HG03045 (cell line): Measurements from ENCODE around the gene HEXD.
A peak's percentile ranks its signal among the peaks of the same experiment; 100 is the strongest.
"Not testable (repeated sequence)": the region's sequence is repeated elsewhere in the genome, so short reads cannot be mapped to it uniquely, and the experiment has no call there.

Experiments
- ATAC-seq: cut with Tn5 transposase; IDR thresholded peaks from one replicate; pipeline ENCODE4 v1.9.1; 2021; ENCODE audit warnings: mild to moderate bottlenecking, moderate library complexity; ENCODE audit not compliant: unreplicated experiment

HEXD gene

DNA sequence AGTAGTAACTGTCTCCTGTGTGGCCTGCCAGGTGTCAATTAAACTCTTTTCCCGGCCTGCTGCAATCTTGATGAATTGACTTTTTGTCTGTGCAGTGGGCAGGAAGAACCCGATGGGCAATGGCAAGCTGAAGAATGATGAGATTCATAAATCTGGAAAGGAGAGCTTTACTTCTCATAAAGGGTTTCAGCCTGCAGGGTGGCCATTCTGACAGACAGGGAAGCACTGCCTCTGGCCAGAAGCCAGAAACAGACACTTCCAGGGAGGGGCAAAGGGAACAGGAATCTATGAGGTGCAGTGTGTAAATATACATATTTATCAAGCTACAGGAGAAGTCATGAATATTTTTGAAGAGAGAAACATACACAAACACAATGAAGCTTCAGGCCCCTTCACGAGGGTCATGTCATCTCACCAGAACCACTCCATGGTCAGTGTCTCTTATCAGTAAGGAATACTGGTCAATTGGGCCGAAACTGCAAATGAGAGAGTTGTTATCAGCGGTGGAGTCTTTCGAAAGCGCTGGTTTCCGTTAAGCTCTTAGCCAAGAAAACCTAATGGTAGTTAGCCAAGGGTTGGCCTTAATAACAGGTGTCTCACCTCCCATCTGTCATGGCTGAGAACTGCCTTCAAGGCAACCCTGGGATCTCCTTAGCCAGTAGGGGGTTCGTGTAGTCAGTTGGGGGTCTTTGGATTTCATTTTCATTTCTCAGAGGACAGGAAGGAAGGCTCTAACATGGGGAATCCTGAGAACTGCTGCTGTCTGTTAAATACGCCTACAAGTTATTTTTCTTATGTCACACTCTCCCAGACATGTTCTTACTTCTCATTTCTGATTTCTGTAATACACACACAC lies 39.2 kb downstream of the HEXD start:
- ATAC-seq = no peak

DNA sequence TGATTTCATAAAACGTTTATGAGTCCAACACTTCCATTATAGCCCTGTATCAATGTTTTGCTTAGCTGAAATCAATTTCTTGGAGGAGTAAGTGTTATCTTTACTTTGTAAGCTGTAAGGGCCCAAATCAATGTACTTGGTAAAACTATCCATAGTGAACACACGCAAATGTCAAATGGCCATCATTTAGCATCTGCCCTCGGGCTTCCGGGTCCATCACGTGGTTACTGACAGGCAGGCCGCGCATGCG lies 39.7 kb downstream of the HEXD start:
- no peak for ATAC-seq

DNA sequence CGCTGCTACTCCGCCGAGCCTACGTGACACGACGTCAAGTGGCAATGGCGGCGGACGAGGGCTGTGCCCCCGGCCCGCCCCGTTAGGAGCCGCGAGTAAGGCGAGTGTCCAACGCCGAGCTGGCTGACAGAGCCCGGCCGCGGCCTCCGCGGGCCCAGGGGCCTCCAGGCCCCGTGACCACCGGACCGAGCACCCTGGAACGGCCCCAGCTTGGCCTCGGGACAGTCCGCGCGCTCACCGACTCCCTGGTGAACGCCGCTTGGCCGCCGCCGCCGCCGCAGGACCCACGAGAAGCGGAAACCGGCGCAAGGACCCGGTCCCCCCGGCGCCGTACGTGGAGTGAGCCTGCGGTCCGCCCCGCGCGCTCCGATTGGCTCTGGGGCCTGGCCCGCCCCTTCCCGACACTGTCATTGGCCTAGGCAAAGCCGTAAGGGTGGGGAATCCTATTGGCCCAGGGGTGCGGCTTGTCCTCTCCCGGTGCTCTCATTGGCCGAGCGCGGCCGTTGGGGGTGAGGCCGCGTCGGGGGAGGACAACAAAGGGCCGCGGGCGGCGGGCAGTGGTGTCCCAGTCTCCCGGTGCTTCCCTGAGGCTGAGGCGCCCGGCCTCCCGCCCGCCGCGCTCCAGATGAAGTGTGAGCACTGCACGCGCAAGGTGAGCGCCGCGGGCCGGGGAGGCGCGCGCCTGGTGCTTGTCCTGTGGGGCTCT lies 40.2 kb downstream of the HEXD start, which contains the start of gene NARF:
NARF (plus strand) TSS at position 563 of the 706 bp plus-strand sequence; CDS start at position 626, 63 bp downstream.
- ATAC-seq = peak; percentile 94

DNA sequence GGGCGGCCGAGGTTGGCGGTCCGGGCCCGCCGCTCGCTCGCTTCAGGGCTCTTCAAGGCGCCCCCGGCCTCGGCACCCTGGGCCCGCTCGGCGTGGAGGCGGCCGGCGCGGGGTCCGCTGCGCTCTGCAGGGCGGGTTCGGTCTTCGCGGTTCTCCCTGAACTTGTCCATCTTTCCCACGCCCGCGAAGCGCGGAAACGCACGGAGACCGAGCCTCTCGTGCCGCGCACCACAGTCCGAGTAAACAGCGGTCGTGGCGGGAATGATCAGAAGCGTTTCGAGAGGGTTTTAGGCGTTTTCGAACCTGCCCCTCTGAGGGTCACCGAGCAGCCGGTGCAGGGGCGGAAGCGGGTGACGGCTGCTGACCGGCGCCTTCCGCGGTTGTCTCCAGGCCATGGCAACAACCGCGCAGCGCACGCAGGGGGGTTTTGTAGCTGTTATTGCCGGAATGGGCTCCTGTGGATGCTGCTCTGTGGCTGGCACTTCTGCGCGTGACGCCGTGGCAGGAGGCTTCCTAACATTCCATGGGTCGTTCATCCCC lies 40.8 kb downstream of the HEXD start:
- peak; percentile 3 for ATAC-seq

DNA sequence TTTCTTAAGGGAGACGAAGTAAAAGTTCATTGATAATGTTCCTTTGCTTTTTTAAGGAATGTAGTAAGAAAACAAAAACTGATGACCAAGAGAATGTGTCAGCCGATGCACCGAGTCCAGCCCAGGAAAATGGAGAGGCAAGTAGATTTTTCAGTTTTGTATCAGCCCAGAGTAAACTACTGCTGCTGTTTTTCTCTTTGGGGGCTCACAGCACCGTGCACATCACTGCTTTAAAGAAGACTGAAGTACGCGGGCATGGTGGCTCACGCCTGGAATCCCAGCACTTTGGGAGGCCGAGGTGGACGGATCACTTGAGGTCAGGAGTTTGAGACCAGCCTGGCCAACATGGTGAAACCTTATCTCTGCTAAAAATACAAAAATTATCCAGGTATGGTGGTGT lies 41.8 kb downstream of the HEXD start:
- not testable (repeated sequence) for ATAC-seq

DNA sequence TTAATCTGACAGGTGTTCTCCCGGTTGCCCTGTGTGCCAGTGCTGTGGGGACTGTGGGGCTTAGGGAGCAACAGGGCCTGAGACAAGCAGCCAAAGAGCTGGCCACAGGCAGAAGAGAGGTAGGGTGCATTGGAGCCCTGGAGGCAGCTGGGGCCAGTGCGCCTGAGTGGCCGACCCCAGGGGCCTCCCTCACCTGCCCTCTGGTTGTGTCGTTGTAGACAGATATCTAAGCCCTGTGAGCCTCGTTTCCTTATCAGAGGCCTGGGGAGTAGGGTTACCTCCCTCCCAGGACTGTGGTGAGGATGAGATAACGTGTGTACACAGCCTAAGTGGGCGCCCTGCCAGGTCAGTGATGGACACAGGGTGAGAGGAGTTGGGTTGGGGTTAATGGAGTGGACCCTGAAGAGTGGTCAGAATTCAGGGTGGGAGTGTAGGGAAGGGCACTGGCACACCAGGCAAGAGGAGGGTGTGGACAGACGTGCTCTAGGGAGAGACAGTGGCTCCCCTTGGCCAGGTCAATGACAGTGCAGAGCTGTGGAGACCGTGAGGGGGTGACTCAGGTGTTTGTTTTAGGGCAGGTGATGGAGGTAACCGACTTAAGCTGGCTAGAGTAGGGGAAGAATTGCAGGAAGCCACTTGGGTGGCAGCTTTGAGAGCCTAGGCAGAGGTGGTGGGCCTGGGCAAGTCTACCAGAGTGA lies 43.8 kb downstream of the HEXD start:
- ATAC-seq = no peak

DNA sequence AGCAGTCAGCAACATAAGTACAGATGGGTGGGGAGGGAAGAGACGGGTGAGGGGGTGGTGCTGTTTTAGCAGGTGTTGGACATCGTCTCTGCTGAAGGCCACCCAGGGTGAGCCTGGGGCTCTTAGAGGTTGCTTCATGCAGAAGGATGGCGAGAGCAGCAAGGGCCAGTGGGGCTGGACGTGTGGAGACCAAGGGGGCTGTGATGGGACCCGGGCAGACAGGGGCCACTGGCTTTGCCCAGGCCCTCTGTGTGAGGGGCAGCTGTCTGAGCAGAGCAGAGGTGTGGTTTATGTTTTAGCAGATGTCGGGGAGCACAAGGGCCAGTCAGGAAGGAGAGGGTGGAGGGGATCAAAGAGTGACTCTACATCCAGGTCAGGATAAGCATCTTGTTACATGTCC lies 45.2 kb downstream of the HEXD start:
- ATAC-seq = no peak

GRCh38 chr17:82463925-82464566 lies 45.9 kb downstream of the HEXD start:
- no peak for ATAC-seq

GRCh38 chr17:82464567-82464929 lies 46.4 kb downstream of the HEXD start:
- no peak for ATAC-seq

- no peak for ATAC-seq
Measured at GRCh38 chr17:82465023-82465603, 47.0 kb downstream of the HEXD start.

GRCh38 chr17:82468692-82469091 lies 50.5 kb downstream of the HEXD start:
- ATAC-seq = no peak

DNA sequence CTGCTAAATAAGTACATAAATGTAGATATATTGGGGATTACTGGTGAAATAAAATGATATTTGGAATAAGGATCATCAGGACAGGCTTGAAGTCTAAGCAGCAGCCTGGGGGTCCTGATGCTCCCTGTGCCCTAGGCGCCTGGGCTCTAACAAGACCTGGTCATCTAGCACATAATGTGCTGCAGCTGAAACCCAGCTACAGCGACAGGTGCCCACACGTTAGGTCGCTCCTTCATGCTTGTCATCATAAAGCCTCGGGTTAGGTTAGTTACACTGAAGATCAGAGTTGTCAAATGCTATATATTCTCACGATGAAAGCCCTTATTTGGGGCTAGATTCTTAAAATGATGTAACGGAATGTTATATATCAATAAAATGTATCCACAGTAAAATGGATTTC lies 51.9 kb downstream of the HEXD start:
- ATAC-seq = no peak

- no peak for ATAC-seq
Measured at GRCh38 chr17:82474223-82475010, 56.3 kb downstream of the HEXD start.

- ATAC-seq = no peak
Measured at GRCh38 chr17:82475458-82475857, 57.3 kb downstream of the HEXD start.

- ATAC-seq = no peak
Measured at GRCh38 chr17:82477934-82478333, 59.8 kb downstream of the HEXD start.

- ATAC-seq = no peak
Measured at GRCh38 chr17:82479602-82480001, 61.5 kb downstream of the HEXD start.

DNA sequence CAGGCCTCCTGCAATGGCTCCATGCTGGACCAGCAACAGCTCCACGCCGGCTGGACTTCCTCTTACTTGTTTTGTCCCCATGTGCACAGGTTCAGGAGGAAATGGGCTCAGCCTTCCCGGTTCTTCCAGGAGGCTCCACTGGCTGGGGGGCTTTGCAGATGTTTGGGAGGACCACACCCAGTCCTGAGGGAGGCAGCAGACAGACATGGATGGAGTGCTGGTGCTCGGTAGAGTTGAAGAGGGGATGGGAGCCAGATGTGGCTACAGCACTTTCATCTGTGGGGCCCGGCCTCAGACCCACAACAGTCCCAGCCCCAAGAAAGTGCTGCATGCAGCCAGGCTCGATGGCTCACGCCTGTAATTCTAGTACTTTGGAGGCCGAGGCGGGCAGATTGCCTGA lies 62.2 kb downstream of the HEXD start:
- ATAC-seq = no peak

GRCh38 chr17:82483204-82483660 lies 65.1 kb downstream of the HEXD start:
- ATAC-seq = no peak

- no peak for ATAC-seq
Measured at GRCh38 chr17:82483836-82484235, 65.7 kb downstream of the HEXD start.
